Liver (tissue), 3 donors: ENCODE data around the gene ATXN1.

ENCODE experiments used
- HNF4A ChIP-seq, 2 donors: conservative IDR thresholded peaks; 2 replicates each; pipeline ENCODE4 v1.6.1; 2016; ENCODE audit warnings: antibody characterized with exemption in 2 of 2, mild to moderate bottlenecking in 2 of 2
- JUND ChIP-seq, 2 donors: IDR thresholded peaks; 2 replicates each; pipeline ENCODE4 v1.6.1; 2016; ENCODE audit warnings: antibody characterized with exemption in 2 of 2
- RAD21 ChIP-seq, 2 donors: IDR thresholded peaks; 2 replicates each; pipeline ENCODE4 v1.6.1; 2016; ENCODE audit warnings: antibody characterized with exemption in 2 of 2, mild to moderate bottlenecking in 2 of 2
- TAF1 ChIP-seq: conservative IDR thresholded peaks from 2 replicates; pipeline ENCODE4 v1.6.1; 2016; ENCODE audit warnings: antibody characterized with exemption, mild to moderate bottlenecking
- YY1 ChIP-seq: IDR thresholded peaks from 2 replicates; pipeline ENCODE4 v1.6.1; 2016; ENCODE audit warnings: antibody characterized with exemption, mild to moderate bottlenecking
- TF ChIP-seq, protein P1 (sequence below): fragments of 150-350 bp; IDR thresholded peaks from 2 replicates; pipeline ENCODE4 v1.5.1; 2017; ENCODE audit warnings: improper control_type of control experiment, low read depth, low read length; ENCODE audit not compliant: missing input control
- TF ChIP-seq, protein P2 (sequence below): IDR thresholded peaks from 2 replicates; pipeline ENCODE4 v1.6.1; 2016; ENCODE audit warnings: antibody characterized with exemption
- TF ChIP-seq, protein P3 (sequence below): IDR thresholded peaks from 2 replicates; pipeline ENCODE4 v1.6.1; 2016; ENCODE audit warnings: antibody characterized with exemption, mild to moderate bottlenecking
- TF ChIP-seq, protein P4 (sequence below): IDR thresholded peaks from 2 replicates; pipeline ENCODE4 v1.6.1; 2016; ENCODE audit warnings: antibody characterized with exemption
- donor health status: healthy.
- donor health status: healthy.

DNA sequence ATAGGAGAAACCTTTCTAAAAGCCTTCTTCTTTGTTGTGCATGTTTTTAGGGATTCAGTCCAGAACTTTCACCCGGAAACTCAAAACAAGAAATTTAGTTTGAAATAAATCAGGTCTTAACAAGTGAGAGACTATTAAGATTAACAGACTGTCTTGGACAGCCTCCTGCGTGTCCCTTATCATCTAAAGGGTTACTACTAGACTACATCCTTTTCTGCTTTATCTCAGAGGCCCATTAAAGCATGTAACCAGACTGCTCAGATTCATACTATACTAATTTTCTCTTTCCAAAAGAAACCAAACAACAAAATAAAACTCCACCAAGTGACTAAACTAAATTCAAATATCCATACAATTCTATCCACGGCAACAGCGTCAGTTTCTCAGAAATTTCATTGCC, 349.1 kb downstream of the ATXN1 start:
- TF ChIP-seq, protein P1, sequence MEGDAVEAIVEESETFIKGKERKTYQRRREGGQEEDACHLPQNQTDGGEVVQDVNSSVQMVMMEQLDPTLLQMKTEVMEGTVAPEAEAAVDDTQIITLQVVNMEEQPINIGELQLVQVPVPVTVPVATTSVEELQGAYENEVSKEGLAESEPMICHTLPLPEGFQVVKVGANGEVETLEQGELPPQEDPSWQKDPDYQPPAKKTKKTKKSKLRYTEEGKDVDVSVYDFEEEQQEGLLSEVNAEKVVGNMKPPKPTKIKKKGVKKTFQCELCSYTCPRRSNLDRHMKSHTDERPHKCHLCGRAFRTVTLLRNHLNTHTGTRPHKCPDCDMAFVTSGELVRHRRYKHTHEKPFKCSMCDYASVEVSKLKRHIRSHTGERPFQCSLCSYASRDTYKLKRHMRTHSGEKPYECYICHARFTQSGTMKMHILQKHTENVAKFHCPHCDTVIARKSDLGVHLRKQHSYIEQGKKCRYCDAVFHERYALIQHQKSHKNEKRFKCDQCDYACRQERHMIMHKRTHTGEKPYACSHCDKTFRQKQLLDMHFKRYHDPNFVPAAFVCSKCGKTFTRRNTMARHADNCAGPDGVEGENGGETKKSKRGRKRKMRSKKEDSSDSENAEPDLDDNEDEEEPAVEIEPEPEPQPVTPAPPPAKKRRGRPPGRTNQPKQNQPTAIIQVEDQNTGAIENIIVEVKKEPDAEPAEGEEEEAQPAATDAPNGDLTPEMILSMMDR, result no peak
- TF ChIP-seq RAD21 (IDR thresholded peaks at IDR 0.05), result no peak
- TF ChIP-seq, protein P2, sequence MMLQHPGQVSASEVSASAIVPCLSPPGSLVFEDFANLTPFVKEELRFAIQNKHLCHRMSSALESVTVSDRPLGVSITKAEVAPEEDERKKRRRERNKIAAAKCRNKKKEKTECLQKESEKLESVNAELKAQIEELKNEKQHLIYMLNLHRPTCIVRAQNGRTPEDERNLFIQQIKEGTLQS, result no peak
- TF ChIP-seq, protein P3, sequence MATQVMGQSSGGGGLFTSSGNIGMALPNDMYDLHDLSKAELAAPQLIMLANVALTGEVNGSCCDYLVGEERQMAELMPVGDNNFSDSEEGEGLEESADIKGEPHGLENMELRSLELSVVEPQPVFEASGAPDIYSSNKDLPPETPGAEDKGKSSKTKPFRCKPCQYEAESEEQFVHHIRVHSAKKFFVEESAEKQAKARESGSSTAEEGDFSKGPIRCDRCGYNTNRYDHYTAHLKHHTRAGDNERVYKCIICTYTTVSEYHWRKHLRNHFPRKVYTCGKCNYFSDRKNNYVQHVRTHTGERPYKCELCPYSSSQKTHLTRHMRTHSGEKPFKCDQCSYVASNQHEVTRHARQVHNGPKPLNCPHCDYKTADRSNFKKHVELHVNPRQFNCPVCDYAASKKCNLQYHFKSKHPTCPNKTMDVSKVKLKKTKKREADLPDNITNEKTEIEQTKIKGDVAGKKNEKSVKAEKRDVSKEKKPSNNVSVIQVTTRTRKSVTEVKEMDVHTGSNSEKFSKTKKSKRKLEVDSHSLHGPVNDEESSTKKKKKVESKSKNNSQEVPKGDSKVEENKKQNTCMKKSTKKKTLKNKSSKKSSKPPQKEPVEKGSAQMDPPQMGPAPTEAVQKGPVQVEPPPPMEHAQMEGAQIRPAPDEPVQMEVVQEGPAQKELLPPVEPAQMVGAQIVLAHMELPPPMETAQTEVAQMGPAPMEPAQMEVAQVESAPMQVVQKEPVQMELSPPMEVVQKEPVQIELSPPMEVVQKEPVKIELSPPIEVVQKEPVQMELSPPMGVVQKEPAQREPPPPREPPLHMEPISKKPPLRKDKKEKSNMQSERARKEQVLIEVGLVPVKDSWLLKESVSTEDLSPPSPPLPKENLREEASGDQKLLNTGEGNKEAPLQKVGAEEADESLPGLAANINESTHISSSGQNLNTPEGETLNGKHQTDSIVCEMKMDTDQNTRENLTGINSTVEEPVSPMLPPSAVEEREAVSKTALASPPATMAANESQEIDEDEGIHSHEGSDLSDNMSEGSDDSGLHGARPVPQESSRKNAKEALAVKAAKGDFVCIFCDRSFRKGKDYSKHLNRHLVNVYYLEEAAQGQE, result no peak
- TF ChIP-seq JUND (IDR thresholded peaks at IDR 0.05), result no peak
- TF ChIP-seq YY1, result no peak
- TF ChIP-seq, protein P4, sequence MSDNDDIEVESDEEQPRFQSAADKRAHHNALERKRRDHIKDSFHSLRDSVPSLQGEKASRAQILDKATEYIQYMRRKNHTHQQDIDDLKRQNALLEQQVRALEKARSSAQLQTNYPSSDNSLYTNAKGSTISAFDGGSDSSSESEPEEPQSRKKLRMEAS, result no peak
- TF ChIP-seq HNF4A (conservative IDR thresholded peaks at IDR 0.05), result no peak
- no peak for TF ChIP-seq TAF1
